ENCODE measurements around the gene WRAP53. TPM values are rescaled to one million over a fixed set of nuclear protein-coding genes. Genes with fewer than 3 reads are reported as not detected.

WRAP53 gene
- polyA plus RNA-seq, 1 of the 3 experiments (the other 2 are of a cell fraction), result 8.6 TPM

GRCh38 chr17:7729816-7730215 lies 41.5 kb downstream of the WRAP53 start:
- H3F3A ChIP-seq (replicated peaks; ENCODE audit: insufficient read depth), result no peaks in the 10 kb centered on the region
- no peaks in the 10 kb centered on the region for H3K27me3 ChIP-seq (ENCODE audit: insufficient read depth)
- H3K4me3 ChIP-seq (ENCODE audit: low read depth in 2 of 2, low read length in 1 of 2), result no peak overlapping the region
- WGBS (ENCODE audit: low lambda C conversion rate), result 46% methylated on average over 1 of the region's 1 CpG
- H3K9ac ChIP-seq, result no peak overlapping the region
- H3K9me2 ChIP-seq, result no peaks in the 10 kb centered on the region
- no peaks in the 10 kb centered on the region for H4K20me1 ChIP-seq (ENCODE audit: insufficient read depth)
- H3K9me3 ChIP-seq, result no peaks in the 10 kb centered on the region
- no peak for DNase-seq
- H3K27ac ChIP-seq (ENCODE audit: low read depth in 2 of 2, low read length in 1 of 2), result no peak overlapping the region
- TF ChIP-seq CTCF (IDR thresholded peaks at IDR 0.05) (no peak), EP300 (IDR thresholded peaks at IDR 0.05; ENCODE audit: borderline replicate concordance in 1 of 2, low read depth in 1 of 2, low read length in 1 of 2) (no peak), REST (IDR thresholded peaks at IDR 0.05; ENCODE audit: low read depth, low read length) (no peak), FOXJ3 (CRISPR knock-in tag; IDR thresholded peaks at IDR 0.05) (no peak), SIN3A (IDR thresholded peaks at IDR 0.05; ENCODE audit: borderline replicate concordance, low read depth, low read length) (no peak), POLR2AphosphoS5 (IDR thresholded peaks at IDR 0.05; ENCODE audit: low read depth, low read length) (no peak), USF1 (IDR thresholded peaks at IDR 0.05; ENCODE audit: borderline replicate concordance, low read depth) (no peak), RXRA (IDR thresholded peaks at IDR 0.05; ENCODE audit: borderline replicate concordance, low read depth) (no peak), FOXM1 (IDR thresholded peaks at IDR 0.05; ENCODE audit: low read depth) (no peak), EZH2phosphoT487 (IDR thresholded peaks at IDR 0.05; ENCODE audit: borderline replicate concordance, low read depth) (no peak)
- no peak overlapping the region for H3K4me2 ChIP-seq
- H3K4me1 ChIP-seq (ENCODE audit: control insufficient read depth in 1 of 2, insufficient read depth in 2 of 2, low read depth in 1 of 2, low read length in 1 of 2), result no peaks in the 10 kb centered on the region
- H2AFZ ChIP-seq (ENCODE audit: low read depth), result no peak overlapping the region
- no peaks in the 10 kb centered on the region for H3K79me2 ChIP-seq (ENCODE audit: insufficient read depth)
- POLR2A ChIA-PET, result no interaction called here
- CTCF ChIA-PET, result interaction anchor here (0.6 to 2.5 kb wide), 4 partner anchors 13 to 298 kb away, joined by 4 to 19 read pairs (median 6); no protein-coding TSS in a partner anchor
- no peaks in the 10 kb centered on the region for H3K36me3 ChIP-seq (replicated peaks in 1 of 2; ENCODE audit: control insufficient read depth in 1 of 2, insufficient read depth in 2 of 2, low read length in 1 of 2)
